Effector memory CD4-positive, alpha-beta T cell (primary cell): ENCODE data around the gene TTC9B.

Experiments
- DNase-seq, 3 donors: peaks; one replicate each; pipeline ENCODE4 v3.0.0-alpha.2; 2020
- H3K27ac ChIP-seq: 2 replicates; pipeline ENCODE4 v1.7.0; 2013; ENCODE audit warnings: mild to moderate bottlenecking, low read length, moderate library complexity; ENCODE audit not compliant: insufficient read depth, poor library complexity, severe bottlenecking
- H3K27me3 ChIP-seq: replicated peaks from 2 replicates; pipeline ENCODE4 v1.7.0; 2013; ENCODE audit warnings: mild to moderate bottlenecking, low read length; ENCODE audit not compliant: insufficient read depth, control insufficient read depth, poor library complexity, severe bottlenecking
- H3K36me3 ChIP-seq: 2 replicates; pipeline ENCODE4 v1.7.0; 2013; ENCODE audit warnings: mild to moderate bottlenecking, low read length, moderate library complexity; ENCODE audit not compliant: control insufficient read depth, insufficient read depth
- H3K4me1 ChIP-seq: 2 replicates; pipeline ENCODE4 v1.7.0; 2013; ENCODE audit warnings: low read length, mild to moderate bottlenecking; ENCODE audit not compliant: control insufficient read depth, insufficient read depth, poor library complexity, severe bottlenecking
- H3K4me3 ChIP-seq: 2 replicates; pipeline ENCODE4 v1.7.0; 2013; ENCODE audit warnings: low read length, low read depth, mild to moderate bottlenecking; ENCODE audit not compliant: insufficient read depth, poor library complexity, severe bottlenecking
- H3K9me3 ChIP-seq: 2 replicates; pipeline ENCODE4 v1.7.0; 2013; ENCODE audit warnings: mild to moderate bottlenecking, low read length, moderate library complexity; ENCODE audit not compliant: control insufficient read depth

The TTC9B gene

DNA sequence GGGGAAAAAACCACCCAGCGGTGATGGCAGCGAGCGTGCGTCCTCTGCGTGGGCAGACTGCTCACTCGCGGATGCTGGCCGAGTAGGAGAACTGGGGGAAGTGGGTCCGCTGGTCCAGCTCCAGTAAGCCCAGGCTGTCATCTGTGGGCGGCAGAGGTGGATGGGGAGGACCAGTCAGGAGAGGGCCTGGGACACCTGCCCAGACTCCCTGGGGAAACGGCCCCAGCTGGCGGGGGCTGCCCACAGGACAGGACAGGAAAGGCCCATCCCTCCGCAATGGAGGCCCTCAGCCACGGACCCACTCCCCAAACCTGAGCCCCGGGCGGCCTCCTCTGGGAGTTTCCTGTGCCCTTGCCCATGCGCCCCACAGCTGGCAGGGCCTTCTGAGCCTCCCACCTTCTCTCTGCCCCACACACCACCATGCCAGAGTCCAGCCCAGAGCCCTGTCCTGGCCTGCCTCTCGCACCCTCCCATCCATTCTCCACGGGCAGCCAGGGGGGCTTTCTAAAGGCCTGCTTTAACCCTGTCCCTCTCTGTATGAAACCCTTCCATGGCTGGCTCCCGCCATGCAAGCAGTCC is 15.7 kb upstream of the TTC9B start:
- no peak for DNase-seq
- Histone ChIP-seq H3K4me1 (no peaks in the 10 kb centered on the region), H3K9me3 (no peaks in the 10 kb centered on the region), H3K36me3 (peaks cover 57% of the 10 kb centered on the region), H3K27ac (no peak overlapping the region), H3K27me3 (no peaks in the 10 kb centered on the region), H3K4me3 (no peak overlapping the region)

DNA sequence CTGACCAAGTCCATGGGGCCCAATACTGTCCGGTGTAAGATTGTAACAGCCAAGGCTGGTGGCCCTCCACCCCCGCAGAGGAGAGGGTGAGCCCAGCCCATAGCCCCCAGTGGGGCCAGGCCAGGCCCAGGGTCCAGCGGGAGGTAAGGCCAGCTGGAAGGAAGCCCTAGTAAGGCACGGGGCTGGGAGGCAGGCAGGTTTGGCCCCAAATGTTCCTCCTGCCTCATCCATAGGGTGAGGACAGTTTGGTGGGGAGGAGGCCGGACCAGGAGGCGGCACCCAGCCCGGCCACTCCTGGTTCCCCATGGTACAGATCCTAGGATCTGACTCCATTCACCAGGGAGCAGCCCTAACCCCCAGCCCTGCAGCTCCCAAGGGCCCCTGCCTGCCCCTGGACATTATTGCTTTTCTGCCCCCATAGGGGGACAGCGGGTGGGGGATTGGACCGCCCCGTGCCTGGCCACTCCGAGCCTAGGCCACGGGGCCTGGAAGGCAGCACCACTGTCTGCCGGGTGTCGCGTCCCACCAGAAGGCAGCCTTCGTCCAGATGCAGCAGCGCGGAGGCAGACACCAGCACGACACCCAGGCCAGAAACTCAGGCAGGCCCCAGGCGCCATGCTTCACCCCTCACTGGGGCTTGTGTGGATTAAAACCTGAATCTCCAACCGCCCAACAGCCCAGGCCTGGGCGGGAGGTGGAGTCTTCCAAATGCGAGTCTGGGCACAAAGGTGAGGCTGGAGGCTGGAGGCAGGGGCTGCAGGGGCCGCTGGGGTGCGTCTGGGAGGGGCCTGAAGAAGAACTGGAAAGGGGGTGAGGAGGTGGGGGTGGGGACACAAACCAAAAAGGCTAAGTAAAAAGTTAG is 15.0 kb upstream of the TTC9B start:
- H3K9me3 ChIP-seq: no peaks in the 10 kb centered on the region
- DNase-seq: no peak
- no peaks in the 10 kb centered on the region for H3K27me3 ChIP-seq
- H3K4me1 ChIP-seq: no peaks in the 10 kb centered on the region
- H3K4me3 ChIP-seq: no peak overlapping the region
- no peak overlapping the region for H3K27ac ChIP-seq
- peaks cover 50% of the 10 kb centered on the region for H3K36me3 ChIP-seq

DNA sequence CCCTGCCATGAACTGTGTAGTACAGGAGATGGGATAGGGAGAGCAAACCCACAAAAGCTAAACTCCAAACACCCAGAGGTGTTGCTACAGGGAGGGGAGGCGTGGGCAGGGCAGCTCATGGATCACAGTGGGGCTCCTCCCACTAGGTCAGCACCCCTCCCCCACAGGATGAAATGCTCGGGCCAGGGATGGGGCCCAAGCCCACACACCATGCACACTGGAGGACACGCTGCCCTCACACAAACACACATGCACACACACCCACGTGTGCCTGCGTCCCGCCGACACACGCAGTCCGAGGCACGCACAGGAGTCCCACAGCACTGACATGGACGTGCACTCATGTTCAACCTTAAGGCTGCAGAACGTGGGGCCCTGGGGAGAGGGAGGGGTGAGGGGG is 14.3 kb upstream of the TTC9B start:
- H3K4me1 ChIP-seq: no peaks in the 10 kb centered on the region
- H3K4me3 ChIP-seq: no peak overlapping the region
- H3K9me3 ChIP-seq: no peaks in the 10 kb centered on the region
- no peak overlapping the region for H3K27ac ChIP-seq
- DNase-seq: no peak
- no peaks in the 10 kb centered on the region for H3K27me3 ChIP-seq
- H3K36me3 ChIP-seq: peaks cover 43% of the 10 kb centered on the region

DNA sequence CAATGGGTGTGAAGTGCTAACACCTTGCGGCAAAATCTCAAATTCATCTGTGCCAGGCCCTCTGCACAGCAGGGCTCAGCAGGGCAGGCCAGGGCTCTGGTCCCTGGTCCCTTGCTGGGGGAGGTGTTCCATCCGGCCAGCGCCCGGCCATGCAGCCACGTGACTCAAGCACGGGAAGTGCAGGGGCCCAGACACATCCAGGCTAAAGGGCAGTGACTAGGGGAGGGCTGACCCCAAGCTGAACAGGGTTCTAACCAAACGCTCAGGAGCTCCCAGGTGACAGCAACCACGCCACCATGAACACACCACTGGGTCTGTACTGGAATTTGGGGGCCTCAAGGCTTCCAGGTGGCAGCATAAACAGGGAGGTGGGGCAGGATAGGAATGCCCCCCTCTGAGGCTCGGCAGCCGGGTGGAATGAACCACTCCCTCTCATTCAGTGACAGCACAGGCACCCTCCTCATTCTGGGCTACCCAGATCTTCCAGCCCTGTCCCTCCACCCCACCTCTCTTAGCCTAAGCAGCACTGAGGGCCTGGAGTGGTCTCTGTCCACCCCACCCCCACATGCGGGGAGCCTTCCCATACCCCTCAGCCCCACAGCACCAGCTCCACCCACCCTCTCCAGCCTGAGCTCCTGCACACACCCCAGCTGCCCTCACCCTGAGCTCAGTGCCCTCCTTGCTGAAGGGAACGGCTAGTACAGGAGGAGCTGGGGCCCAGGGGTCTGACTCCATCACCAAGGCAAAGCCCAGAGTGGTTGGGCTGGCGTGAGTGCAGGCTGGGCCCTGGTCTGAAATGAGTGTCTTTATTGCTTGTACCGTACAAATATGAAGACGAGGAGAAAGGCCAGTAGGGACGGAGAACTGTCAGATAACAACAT is 13.6 kb upstream of the TTC9B start:
- no peaks in the 10 kb centered on the region for H3K27me3 ChIP-seq
- H3K9me3 ChIP-seq: no peaks in the 10 kb centered on the region
- H3K36me3 ChIP-seq: peaks cover 37% of the 10 kb centered on the region
- no peak overlapping the region for H3K4me3 ChIP-seq
- H3K27ac ChIP-seq: no peak overlapping the region
- DNase-seq: no peak
- no peaks in the 10 kb centered on the region for H3K4me1 ChIP-seq

DNA sequence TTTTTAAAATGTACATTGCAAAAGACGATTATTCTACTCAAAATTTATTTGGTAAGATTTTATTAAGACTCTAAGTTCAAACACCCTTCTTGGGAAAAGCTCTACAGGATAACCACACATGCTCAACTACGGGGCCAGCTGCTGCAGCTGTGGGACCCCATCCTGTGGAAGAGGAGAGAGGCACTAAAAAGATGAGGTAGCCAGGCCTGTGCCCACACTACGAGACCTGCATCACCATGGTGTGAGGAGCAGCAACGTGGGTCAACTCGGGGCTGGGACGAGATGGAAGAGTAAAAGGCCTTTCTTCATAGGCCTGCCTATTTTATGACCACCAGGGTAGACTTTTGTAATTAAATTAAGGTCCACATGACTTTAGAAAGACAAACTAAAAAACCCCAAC is 12.9 kb upstream of the TTC9B start:
- Histone ChIP-seq H3K9me3 (no peaks in the 10 kb centered on the region), H3K4me3 (no peak overlapping the region), H3K36me3 (peaks cover 29% of the 10 kb centered on the region), H3K4me1 (peaks cover 5% of the 10 kb centered on the region), H3K27ac (no peak overlapping the region), H3K27me3 (peaks cover 2% of the 10 kb centered on the region)
- no peak for DNase-seq

DNA sequence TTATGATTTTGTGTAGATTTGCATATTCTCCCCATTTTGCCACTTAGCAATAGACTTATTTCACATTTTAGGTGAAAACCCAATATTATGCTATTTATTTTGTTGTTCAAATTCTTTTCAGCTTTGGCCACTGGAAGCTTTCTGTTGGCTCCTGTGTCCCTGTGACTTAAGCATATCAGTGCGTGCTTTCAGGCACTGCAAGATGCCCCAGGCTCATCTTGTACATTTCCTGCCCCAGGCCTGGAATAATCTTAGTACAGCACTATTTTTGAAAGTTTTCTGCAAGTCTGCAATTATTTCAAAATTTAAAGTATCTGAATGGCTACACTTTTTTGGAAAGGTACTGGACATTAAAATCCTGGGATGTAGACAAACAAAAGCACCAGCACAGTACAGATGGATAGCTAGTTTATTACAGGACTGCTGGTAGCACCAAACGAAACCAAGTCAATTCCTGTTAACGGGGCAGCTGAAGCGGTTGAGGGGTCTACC is 11.8 kb upstream of the TTC9B start:
- peaks cover 18% of the 10 kb centered on the region for H3K36me3 ChIP-seq
- H3K27ac ChIP-seq: no peak overlapping the region
- H3K9me3 ChIP-seq: no peaks in the 10 kb centered on the region
- H3K4me1 ChIP-seq: peaks cover 9% of the 10 kb centered on the region
- no peak for DNase-seq
- peaks cover 10% of the 10 kb centered on the region for H3K27me3 ChIP-seq
- H3K4me3 ChIP-seq: no peak overlapping the region

DNA sequence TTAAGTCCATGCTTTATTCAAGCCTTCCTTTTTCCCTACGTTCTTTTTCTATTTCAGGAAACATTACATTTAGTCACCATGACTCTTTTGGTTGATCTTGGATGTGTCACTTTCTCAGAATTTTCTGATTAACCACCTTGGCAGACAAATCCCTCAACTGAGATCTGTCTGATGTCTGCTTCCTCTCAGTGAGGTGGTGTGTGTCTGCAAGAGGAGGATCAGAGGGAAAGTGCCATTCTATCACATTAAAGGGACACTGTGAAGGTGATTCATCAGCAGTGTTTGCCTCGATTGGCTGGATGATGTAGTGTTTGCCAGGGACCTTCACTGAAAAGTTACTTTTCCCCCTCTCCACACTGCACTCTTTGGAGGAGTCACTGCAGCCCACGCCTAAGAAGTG is 11.3 kb upstream of the TTC9B start:
- peaks cover 14% of the 10 kb centered on the region for H3K36me3 ChIP-seq
- peaks cover 10% of the 10 kb centered on the region for H3K27me3 ChIP-seq
- H3K27ac ChIP-seq: no peak overlapping the region
- H3K4me3 ChIP-seq: no peak overlapping the region
- peaks cover 9% of the 10 kb centered on the region for H3K4me1 ChIP-seq
- DNase-seq: no peak
- no peaks in the 10 kb centered on the region for H3K9me3 ChIP-seq

DNA sequence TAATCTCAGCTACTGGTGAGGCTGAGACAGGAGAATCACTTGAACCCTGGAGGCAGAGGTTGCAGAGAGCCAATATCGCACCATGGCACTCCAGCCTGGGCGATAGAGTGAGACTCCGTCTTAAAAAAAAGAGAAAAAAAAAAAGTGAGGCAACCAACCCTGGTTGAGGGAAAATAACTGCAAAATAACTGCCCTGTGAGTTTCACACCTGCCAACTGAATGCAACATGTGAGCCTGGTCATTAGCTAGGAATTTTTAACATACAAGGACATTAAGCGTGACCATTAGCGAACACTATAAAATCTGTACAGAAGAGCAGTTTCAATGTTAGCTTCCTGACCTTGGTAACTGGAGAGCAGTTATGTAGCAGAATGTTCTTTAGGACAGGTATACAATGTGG is 10.7 kb upstream of the TTC9B start:
- Histone ChIP-seq H3K27me3 (peaks cover 14% of the 10 kb centered on the region), H3K27ac (no peak overlapping the region), H3K36me3 (peaks cover 11% of the 10 kb centered on the region), H3K9me3 (no peaks in the 10 kb centered on the region), H3K4me1 (peaks cover 9% of the 10 kb centered on the region), H3K4me3 (no peak overlapping the region)
- DNase-seq: no peak

DNA sequence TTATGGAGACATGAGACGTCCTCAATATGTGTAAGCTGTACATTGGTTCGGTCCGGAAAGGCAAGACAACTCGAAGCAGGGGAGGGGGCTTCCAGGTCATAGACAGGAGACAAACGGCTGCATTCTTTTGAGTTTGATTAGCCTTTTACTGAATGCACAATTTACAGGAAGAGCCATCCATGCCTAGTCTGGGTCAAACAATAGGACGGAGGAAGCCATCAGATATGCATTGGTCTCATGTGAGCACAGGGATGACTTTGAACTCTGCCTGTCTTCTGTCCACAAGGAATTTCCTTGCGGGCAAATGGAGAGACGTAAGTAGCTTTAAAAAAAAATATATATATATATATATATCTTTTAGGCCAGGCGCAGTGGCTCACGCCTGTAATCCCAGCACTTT is 10.2 kb upstream of the TTC9B start:
- Histone ChIP-seq H3K36me3 (peaks cover 6% of the 10 kb centered on the region), H3K9me3 (no peaks in the 10 kb centered on the region), H3K27me3 (peaks cover 16% of the 10 kb centered on the region), H3K4me1 (peaks cover 10% of the 10 kb centered on the region), H3K27ac (no peak overlapping the region), H3K4me3 (no peak overlapping the region)
- DNase-seq: no peak
